ENCODE measurements around the gene MED13L. TPM values are rescaled to one million over a fixed set of nuclear protein-coding genes. Genes with fewer than 3 reads are reported as not detected.

Gene MED13L
- total and polyA plus RNA-seq, 2 of the 8 experiments (the other 6 are each of a cell fraction or from before 2014, with no cell fraction given) = 15.9 to 51.7 TPM

- Histone ChIP-seq H4K8ac (ENCODE audit: extremely low read depth, insufficient read depth, low read length) (no peak overlapping the region), H3K23me2 (ENCODE audit: low read depth, low read length) (no peaks in the 10 kb centered on the region), H2AK5ac (ENCODE audit: low read depth, low read length) (no peak overlapping the region), H2BK15ac (ENCODE audit: low read length) (0 out of 2 replicates have a peak overlapping the region, but pooled peaks have one; percentile 8), H2BK12ac (ENCODE audit: low read depth, low read length) (no peak overlapping the region), H4K5ac (ENCODE audit: insufficient read length, low read depth, low read length) (no peak overlapping the region), H2AFZ (ENCODE audit: low read length) (no peak overlapping the region), H3K4me3 (ENCODE audit: extremely low read depth in 1 of 4, insufficient read depth in 2 of 4, low read depth in 3 of 4, low read length in 4 of 4) (no peak overlapping the region), H3K9me3 (ENCODE audit: insufficient read depth in 2 of 2, low read depth in 1 of 2, low read length in 1 of 2) (no peaks in the 10 kb centered on the region), H2BK5ac (ENCODE audit: low read depth, low read length) (no peak overlapping the region), H2BK20ac (ENCODE audit: low read length) (no peak overlapping the region), H3K23ac (ENCODE audit: insufficient read length) (no peak overlapping the region), H3K18ac (ENCODE audit: extremely low read depth, low read length) (no peak overlapping the region), H4K20me1 (replicated peaks in 1 of 2; ENCODE audit: control insufficient read depth in 1 of 2, insufficient read depth in 2 of 2, low read length in 2 of 2) (no peaks in the 10 kb centered on the region), H3K4me1 (replicated peaks in 1 of 4; ENCODE audit: control insufficient read depth in 3 of 4, insufficient read depth in 4 of 4, low read length in 3 of 4) (peaks cover 0 to 8% (median 2%) of the 10 kb centered on the region in 4 experiments; a peak in 5 of 7 replicates), H3K36me3 (ENCODE audit: control insufficient read depth in 2 of 4, insufficient read depth in 4 of 4, low read length in 3 of 4) (no peaks in the 10 kb centered on the region), H3K27ac (ENCODE audit: low read depth, low read length) (no peak overlapping the region), H4K91ac (replicated peaks; ENCODE audit: insufficient read length, low read length) (no peak overlapping the region), H3K27me3 (replicated peaks in 1 of 4; ENCODE audit: control insufficient read depth in 3 of 4, extremely low read depth in 1 of 4, insufficient read depth in 3 of 4, low read length in 3 of 4) (no peaks in the 10 kb centered on the region), H3K14ac (ENCODE audit: insufficient read length) (no peak overlapping the region), H3K4me2 (ENCODE audit: insufficient read depth in 1 of 2, low read depth in 2 of 2, low read length in 2 of 2) (no peak overlapping the region), H3K79me2 (ENCODE audit: control insufficient read depth in 1 of 2, insufficient read depth in 2 of 2, low read length in 2 of 2) (no peaks in the 10 kb centered on the region), H3K56ac (replicated peaks; ENCODE audit: insufficient read length, low read depth, low read length) (no peak overlapping the region), H3K4ac (replicated peaks; ENCODE audit: insufficient read length, low read depth, low read length) (no peak overlapping the region), H3K79me1 (ENCODE audit: low read depth, low read length) (no peaks in the 10 kb centered on the region), H2BK120ac (replicated peaks; ENCODE audit: low read depth, low read length) (no peak overlapping the region), H3K9ac (replicated peaks in 1 of 4; ENCODE audit: extremely low read depth in 1 of 4, low read depth in 3 of 4, low read length in 3 of 4) (no peak overlapping the region)
- ChIA-PET POLR2A (ENCODE audit: partially characterized antibody) (no interaction called here), CTCF (ENCODE audit: partially characterized antibody) (interaction anchor here (0.6 to 2.7 kb wide), 34 partner anchors 10 to 1723 kb away, joined by 3 to 29 read pairs (median 5); no protein-coding TSS in a partner anchor)
- no peak for DNase-seq (ENCODE audit: low read depth in 1 of 2, low spot score in 2 of 2)
- FAIRE-seq = no peak
- WGBS, 2 experiments (ENCODE audit: extremely low coverage in 1 of 2, insufficient coverage in 1 of 2, insufficient read length in 1 of 2, insufficient replicate concordance in 2 of 2, low coverage in 1 of 2, low lambda C conversion rate in 2 of 2, missing lambda C conversion rate in 1 of 2) = 81% methylated on average over 12 of the region's 12 CpGs; no CpG with 5 or more reads in 1 of the 2 experiments
- no peak for TF ChIP-seq CHD2 (IDR thresholded peaks at IDR 0.05; ENCODE audit: low read length)
- peak in 1 of 2 experiments; percentile 17; a peak in 1 of 4 replicates for TF ChIP-seq RAD21 (IDR thresholded peaks at IDR 0.05 in 1 of 2, conservative IDR thresholded peaks at IDR 0.05 in 1 of 2; ENCODE audit: low read depth in 2 of 2, low read length in 2 of 2)
- no peak for TF ChIP-seq MAFK (IDR thresholded peaks at IDR 0.05; ENCODE audit: low read depth, low read length)
- TF ChIP-seq JUND (IDR thresholded peaks at IDR 0.05; ENCODE audit: low read length) = no peak
- no peak for TF ChIP-seq TEAD4 (IDR thresholded peaks at IDR 0.05; ENCODE audit: low read depth, low read length)
- TF ChIP-seq TBP (IDR thresholded peaks at IDR 0.05; ENCODE audit: low read depth, low read length) = no peak
- no peak for TF ChIP-seq GABPA (IDR thresholded peaks at IDR 0.05; ENCODE audit: borderline replicate concordance, insufficient read depth, low read length)
- no peak for TF ChIP-seq HDAC2 (IDR thresholded peaks at IDR 0.05; ENCODE audit: borderline replicate concordance in 1 of 2, low read depth in 2 of 2, low read length in 2 of 2)
- no peak for TF ChIP-seq FOSL1 (IDR thresholded peaks at IDR 0.05; ENCODE audit: insufficient read depth, low read depth, low read length)
- TF ChIP-seq CTCF (IDR thresholded peaks at IDR 0.05; ENCODE audit: control extremely low read depth in 1 of 3, insufficient read depth in 1 of 3, low read depth in 1 of 3, low read length in 3 of 3) = peak in 2 of 3 experiments; percentile 20 to 28; a peak in 2 of 4 replicates
- no peak for TF ChIP-seq YY1 (IDR thresholded peaks at IDR 0.05; ENCODE audit: low read depth, low read length)
Measured at GRCh38 chr12:115947696-115948062, 329.8 kb downstream of the MED13L start.
